Adrenal gland (tissue), 19 donors: Measurements from ENCODE around the gene GPNMB. TPM values are rescaled to one million over a fixed set of nuclear protein-coding genes. Genes with fewer than 3 reads are reported as not detected.
"Not testable (repeated sequence)": the region's sequence is repeated elsewhere in the genome, so short reads cannot be mapped to it uniquely, and the experiment has no call there.

Experiments used
- DNase-seq, 7 donors: peaks; one replicate each; pipeline ENCODE4 v3.0.0-alpha.2; 2019 to 2020
- H3K27ac ChIP-seq, 5 donors: fragments of 200-600 bp; sonication (generic) in 4 of 5; 1 replicate in 3 of 5; 2 replicates in 2 of 5; pipeline versions ENCODE4 v1.5.1 to v1.8.0; 2016 to 2020; ENCODE audit warnings: mild to moderate bottlenecking in 1 of 5
- H3K27me3 ChIP-seq: fragments of 200-600 bp; 2 replicates; pipeline ENCODE4 v1.8.0; 2021
- H3K36me3 ChIP-seq, 2 donors: fragments of 200-600 bp; replicated peaks in 1 of 2; 1 replicate in 1 of 2; 2 replicates in 1 of 2; pipeline versions ENCODE4 v1.5.1 to v1.8.0; 2018 to 2022
- H3K4me1 ChIP-seq, 2 donors: fragments of 200-600 bp; replicated peaks in 1 of 2; 1 replicate in 1 of 2; 2 replicates in 1 of 2; pipeline versions ENCODE4 v1.5.1 to v1.8.0; 2018 to 2021
- H3K4me3 ChIP-seq, 4 donors: fragments of 200-600 bp; sonication (generic) in 3 of 4; one replicate each; pipeline ENCODE4 v1.5.1; 2016 to 2018
- H3K9me3 ChIP-seq, 3 donors: fragments of 200-600 bp; sonication (generic) in 1 of 3; replicated peaks in 1 of 3; 1 replicate in 2 of 3; 2 replicates in 1 of 3; pipeline versions ENCODE4 v1.5.1 to v1.8.0; 2016 to 2021
- POLR2A ChIP-seq, 2 donors: fragments of 450-650 bp; IDR thresholded peaks; one replicate each; pipeline ENCODE4 v1.6.1; 2017; ENCODE audit warnings: antibody characterized with exemption in 2 of 2, mild to moderate bottlenecking in 2 of 2, moderate library complexity in 1 of 2
- WGBS, 4 donors: extraction: QIAGEN DNeasy Blood & Tissue Kit in 2 of 4; methylation state at CpG; one replicate each; pipeline versions ENCODE4 v1.1.5 to v1.1.7; 2013 to 2017; 5-methylcytosine and 5-hydroxymethylcytosine counted together
- intact Hi-C, 2 donors: fragments of 100-400 bp; cut with DNase I; formaldehyde crosslinking; loops; one replicate each; pipeline versions ENCODE4 v1.14.1 to v1.15.0; 2022 to 2023
- long read RNA-seq, 10 donors: library from polyadenylated mRNA in 3 of 10; unstranded in 2 of 10; stranded (forward) in 1 of 10; transcript quantifications; one replicate each; pipeline ENCODE4 v2.0.0 and lab custom pipeline, GENCODE V29; 2021 to 2026
- polyA plus RNA-seq, 3 donors: library from polyadenylated mRNA; stranded (reverse); fragments of 200-250 nt in 2 of 3; fragments of 350-450 nt in 1 of 3; fragmentation: Illumina TruSeq in 1 of 3; extraction: RNeasy Lipid Tissue Mini Kit (QIAGEN cat#74804) in 1 of 3; gene quantifications; one replicate each; pipeline ENCODE4 v1.2.3, GENCODE V29; 2013 to 2014
- total RNA-seq, 9 donors: library from RNA; depleted of rRNA in 4 of 9; stranded (reverse); fragments of >200 nt in 4 of 9; fragments of 120-200 nt in 1 of 9; fragmentation: NEBNext Ultra II Directional in 1 of 9; extraction: Animal tissue kit (Norgen Biotek cat#: 25700) in 1 of 9; gene quantifications; one replicate each; pipeline versions ENCODE4 v1.1.0 to v1.2.4, GENCODE V29; 2013 to 2023
- TF ChIP-seq, protein P1 (sequence below), 6 experiments: fragments of 450-650 bp in 4 of 6; fragments of 200-600 bp in 2 of 6; sonication (generic) in 1 of 6; IDR thresholded peaks; 1 replicate in 5 of 6; 2 replicates in 1 of 6; pipeline versions ENCODE4 v1.5.1 to v1.8.0; 2016 to 2021; ENCODE audit warnings: antibody characterized with exemption in 6 of 6, mild to moderate bottlenecking in 2 of 6, moderate library complexity in 1 of 6
- donor health status: healthy with polysubstance abuse.
- donor health status: Bipolar disorder and iron deficiency.
- donor health status: DM: yes; HTN: yes; CAD: no.
- donor health status: DM: no; HTN: no; CAD: no.
- donor health status: DM: no; HTN: no; CAD: no.
- donor health status: DM: yes; HTN: yes; CAD: no.

Gene GPNMB
- total RNA-seq (10 to 100 TPM; 16.4 to 92.3 (median 35.5) TPM), polyA plus RNA-seq (10 to 100 TPM; 14.0 to 65.5 (median 24.9) TPM)
- long read RNA-seq, donor 1, transcript GPNMB-207 (2 exons, 808 nt) = major isoform, 6 of 7 reads
- long read RNA-seq, donor 1, partial matches to known transcripts = 0 of 7 reads
- long read RNA-seq, donor 1, other reads (novel, unspliced or antisense) = 0 of 7 reads
- long read RNA-seq, donor 2, transcript GPNMB-207 (2 exons, 808 nt) = major isoform, 5 of 5 reads
- long read RNA-seq, donor 2, partial matches to known transcripts = 0 of 5 reads
- long read RNA-seq, donor 2, other reads (novel, unspliced or antisense) = 0 of 5 reads
- long read RNA-seq, donor 3, partial matches to known transcripts = 0 of 2 reads
- long read RNA-seq, donor 3, other reads (novel, unspliced or antisense) = 0 of 2 reads
- long read RNA-seq, donor 4, transcript GPNMB-202 (11 exons, 2,763 nt) = minor isoform, 8 of 29 reads
- long read RNA-seq, donor 4, transcript GPNMB-201 (11 exons, 2,862 nt) = major isoform, 14 of 29 reads
- long read RNA-seq, donor 4, partial matches to known transcripts = 4 of 29 reads
- long read RNA-seq, donor 4, other reads (novel, unspliced or antisense) = 0 of 29 reads
- long read RNA-seq, donor 5, transcript GPNMB-202 (11 exons, 2,763 nt) = minor isoform, 10 of 52 reads
- long read RNA-seq, donor 5, transcript GPNMB-201 (11 exons, 2,862 nt) = major isoform, 31 of 52 reads
- long read RNA-seq, donor 5, partial matches to known transcripts = 4 of 52 reads
- long read RNA-seq, donor 5, other reads (novel, unspliced or antisense) = 2 of 52 reads
- long read RNA-seq, donor 6, transcript GPNMB-202 (11 exons, 2,763 nt) = minor isoform, 6 of 36 reads
- long read RNA-seq, donor 6, transcript GPNMB-201 (11 exons, 2,862 nt) = major isoform, 22 of 36 reads
- long read RNA-seq, donor 6, partial matches to known transcripts = 4 of 36 reads
- long read RNA-seq, donor 6, other reads (novel, unspliced or antisense) = 1 of 36 reads
- long read RNA-seq, donor 7, partial matches to known transcripts = 0 of 1 reads
- long read RNA-seq, donor 7, other reads (novel, unspliced or antisense) = 0 of 1 reads
- long read RNA-seq, donor 8, partial matches to known transcripts = 0 of 3 reads
- long read RNA-seq, donor 8, other reads (novel, unspliced or antisense) = 0 of 3 reads
- long read RNA-seq, donor 9, partial matches to known transcripts = 0 of 3 reads
- long read RNA-seq, donor 9, other reads (novel, unspliced or antisense) = 0 of 3 reads
- long read RNA-seq, donor 10 = 0 reads

DNA sequence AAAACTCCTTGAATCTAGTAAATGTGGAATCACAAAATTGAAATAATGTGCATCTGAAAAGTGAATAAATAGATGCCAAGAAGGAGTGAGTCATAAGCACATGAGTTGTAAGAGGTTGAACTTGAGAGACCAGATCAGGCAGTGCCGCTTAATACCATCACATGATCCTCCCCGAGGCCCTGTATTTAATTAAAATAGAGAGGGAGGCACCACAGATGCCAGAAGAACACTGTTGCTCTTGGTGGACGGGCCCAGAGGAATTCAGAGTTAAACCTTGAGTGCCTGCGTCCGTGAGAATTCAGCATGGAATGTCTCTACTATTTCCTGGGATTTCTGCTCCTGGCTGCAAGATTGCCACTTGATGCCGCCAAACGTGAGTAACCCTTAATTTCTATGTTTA lies at the start of gene GPNMB:
Gene GPNMB, plus strand, starts transcription at position 221 of the 400 bp plus-strand sequence. Its CDS starts 83 bp downstream, at position 304.
- Histone ChIP-seq H3K4me3 (peak within 1 kb of the TSS in 2 of 4 donors; percentile 6 to 57), H3K36me3 (no peaks in the 10 kb centered on the region), H3K4me1 (no peaks in the 10 kb centered on the region), H3K27ac (peak within 1 kb of the TSS in 4 of 5 donors; percentile 26 to 80 (median 58)), H3K27me3 (peaks cover 7% of the 10 kb centered on the region), H3K9me3 (no peaks in the 10 kb centered on the region)
- 42 to 62% (median 55%) methylated on average over 7 of the region's 7 CpGs for WGBS, 4 donors
- DNase-seq = peak in 5 of 7 donors; percentile 20 to 33 (median 31)
- intact Hi-C loops = no loop called here
- TF ChIP-seq POLR2A (IDR thresholded peaks at IDR 0.05) = peak in 1 of 2 donors; percentile 18
- TF ChIP-seq, protein P1, sequence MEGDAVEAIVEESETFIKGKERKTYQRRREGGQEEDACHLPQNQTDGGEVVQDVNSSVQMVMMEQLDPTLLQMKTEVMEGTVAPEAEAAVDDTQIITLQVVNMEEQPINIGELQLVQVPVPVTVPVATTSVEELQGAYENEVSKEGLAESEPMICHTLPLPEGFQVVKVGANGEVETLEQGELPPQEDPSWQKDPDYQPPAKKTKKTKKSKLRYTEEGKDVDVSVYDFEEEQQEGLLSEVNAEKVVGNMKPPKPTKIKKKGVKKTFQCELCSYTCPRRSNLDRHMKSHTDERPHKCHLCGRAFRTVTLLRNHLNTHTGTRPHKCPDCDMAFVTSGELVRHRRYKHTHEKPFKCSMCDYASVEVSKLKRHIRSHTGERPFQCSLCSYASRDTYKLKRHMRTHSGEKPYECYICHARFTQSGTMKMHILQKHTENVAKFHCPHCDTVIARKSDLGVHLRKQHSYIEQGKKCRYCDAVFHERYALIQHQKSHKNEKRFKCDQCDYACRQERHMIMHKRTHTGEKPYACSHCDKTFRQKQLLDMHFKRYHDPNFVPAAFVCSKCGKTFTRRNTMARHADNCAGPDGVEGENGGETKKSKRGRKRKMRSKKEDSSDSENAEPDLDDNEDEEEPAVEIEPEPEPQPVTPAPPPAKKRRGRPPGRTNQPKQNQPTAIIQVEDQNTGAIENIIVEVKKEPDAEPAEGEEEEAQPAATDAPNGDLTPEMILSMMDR (IDR thresholded peaks at IDR 0.05) = no peak

DNA sequence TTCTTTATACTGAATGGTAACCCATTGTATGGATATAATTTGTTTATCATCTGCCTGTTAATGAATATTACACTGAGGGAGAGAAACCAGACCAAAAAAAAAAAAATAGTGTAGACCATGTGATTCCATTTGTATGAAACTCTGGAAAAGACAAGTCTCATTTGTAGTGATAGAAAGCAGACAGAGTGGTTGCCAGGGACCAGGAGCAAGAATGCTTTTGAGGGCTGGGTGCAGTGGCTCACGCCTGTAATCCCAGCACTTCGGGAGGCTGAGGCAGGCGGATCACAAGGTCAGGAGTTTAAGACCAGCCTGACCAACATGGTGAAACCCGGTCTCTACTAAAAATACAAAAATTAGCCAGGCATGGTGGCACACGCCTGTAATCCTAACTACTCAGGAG lies 48.8 kb upstream of the GPNMB start:
- H3K27me3 ChIP-seq, H3K4me1 ChIP-seq, H3K4me3 ChIP-seq, H3K27ac ChIP-seq, H3K9me3 ChIP-seq, DNase-seq, intact Hi-C loops: not testable (repeated sequence)
- WGBS, 4 donors = 91 to 96% (median 91%) methylated on average over 5 of the region's 5 CpGs
- H3K36me3 ChIP-seq = peaks cover 0 to 30% of the 10 kb centered on the region in 2 donors

GRCh38 chr7:23200331-23200730 lies 46.2 kb upstream of the GPNMB start:
- no peaks in the 10 kb centered on the region for H3K4me1 ChIP-seq
- H3K36me3 ChIP-seq = peaks cover 0 to 26% of the 10 kb centered on the region in 2 donors
- H3K9me3 ChIP-seq = no peaks in the 10 kb centered on the region
- 83 to 100% (median 97%) methylated on average over 2 of the region's 2 CpGs for WGBS, 4 donors
- no peak for DNase-seq
- intact Hi-C loops = no loop called here
- no peak overlapping the region for H3K4me3 ChIP-seq
- TF ChIP-seq POLR2A (IDR thresholded peaks at IDR 0.05) = no peak
- TF ChIP-seq, protein P1 (IDR thresholded peaks at IDR 0.05) = no peak
- no peaks in the 10 kb centered on the region for H3K27me3 ChIP-seq
- H3K27ac ChIP-seq = no peak overlapping the region

- H3K36me3 ChIP-seq = peaks cover 0 to 25% of the 10 kb centered on the region in 2 donors
- H3K4me3 ChIP-seq = no peak overlapping the region
- DNase-seq = no peak
- H3K27me3 ChIP-seq = no peaks in the 10 kb centered on the region
- no peak overlapping the region for H3K27ac ChIP-seq
- intact Hi-C loops = no loop called here
- 89 to 95% (median 94%) methylated on average over 1 of the region's 1 CpG for WGBS, 4 donors
- H3K4me1 ChIP-seq = peaks cover 0 to 4% of the 10 kb centered on the region in 2 donors
- no peaks in the 10 kb centered on the region for H3K9me3 ChIP-seq
- TF ChIP-seq, protein P1 (IDR thresholded peaks at IDR 0.05) = no peak
- TF ChIP-seq POLR2A (IDR thresholded peaks at IDR 0.05) = no peak
Measured at GRCh38 chr7:23204241-23204640, 42.3 kb upstream of the GPNMB start.
